Activated T-helper 1 cell treated with anti-CD3 and anti-CD28 coated beads, Interleukin-12 subunit alpha, Interleukin-12 subunit beta, Interleukin-2, Interleukin-4 antibody, amounts not matched to agents 30 ng/mL and 10 ng/mL and 1 ng/mL, durations not matched to agents 14 hours and 24 hours and 36 hours (primary cell): ENCODE results near the gene MATK. TPM values are rescaled to one million over a fixed set of nuclear protein-coding genes. Genes with fewer than 3 reads are reported as not detected.
"Not testable (repeated sequence)": the region's sequence is repeated elsewhere in the genome, so short reads cannot be mapped to it uniquely, and the experiment has no call there.

Source experiments
- DNase-seq: peaks from one replicate; pipeline ENCODE4 v3.0.0; 2021; ENCODE audit warnings: low spot score
- H3K27ac Mint-ChIP-seq: one replicate; pipeline ENCODE4 v1.8.0; 2021; ENCODE audit warnings: mild to moderate bottlenecking, mixed read lengths
- H3K27me3 Mint-ChIP-seq: one replicate; pipeline ENCODE4 v1.8.0; 2022; ENCODE audit warnings: mild to moderate bottlenecking, moderate library complexity, mixed read lengths; ENCODE audit not compliant: insufficient read depth
- H3K36me3 Mint-ChIP-seq: one replicate; pipeline ENCODE4 v1.8.0; 2021; ENCODE audit warnings: low read depth, mixed read lengths
- H3K4me1 Mint-ChIP-seq: one replicate; pipeline ENCODE4 v1.8.0; 2021; ENCODE audit warnings: low read depth, mixed read lengths
- H3K4me3 Mint-ChIP-seq: one replicate; pipeline ENCODE4 v1.8.0; 2021; ENCODE audit warnings: mild to moderate bottlenecking, moderate library complexity, mixed read lengths
- H3K9me3 Mint-ChIP-seq: one replicate; pipeline ENCODE4 v1.8.0; 2021; ENCODE audit warnings: mixed read lengths
- intact Hi-C: fragments of 100-400 bp; cut with micrococcal nuclease; formaldehyde crosslinking; loops from one replicate; pipeline ENCODE4 v1.15.1; 2024
- total RNA-seq: library from RNA; stranded (reverse); gene quantifications from 2 replicates; pipeline ENCODE4 v1.2.3, GENCODE V29; 2022

Gene MATK
- total RNA-seq, 1 donor from 2014 or later = 21.5 TPM

DNA sequence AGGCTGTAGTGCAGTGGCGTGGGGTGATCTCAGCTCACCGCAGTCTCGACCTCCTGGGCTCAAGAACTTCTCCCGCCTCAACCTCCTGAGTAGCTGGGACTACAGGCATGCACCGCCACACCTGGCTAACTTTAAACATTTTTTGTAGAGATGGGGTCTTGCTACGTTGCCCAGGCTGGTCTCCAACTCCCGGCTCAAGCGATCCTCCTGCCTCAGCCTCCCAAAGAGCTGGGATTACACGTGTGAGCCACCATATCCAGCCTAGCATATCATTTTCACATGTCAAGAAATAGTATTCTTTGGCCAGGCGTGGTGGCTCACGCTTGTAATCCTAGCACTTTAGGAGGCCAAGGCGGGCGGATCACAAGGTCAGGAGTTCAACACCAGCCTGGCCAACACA, 27.9 kb downstream of the MATK start:
- H3K9me3 Mint-ChIP-seq, H3K27ac Mint-ChIP-seq, DNase-seq, H3K4me3 Mint-ChIP-seq, H3K27me3 Mint-ChIP-seq, intact Hi-C loops: not testable (repeated sequence)
- Mint-ChIP-seq H3K36me3 (peaks cover 16% of the 10 kb centered on the region), H3K4me1 (peaks cover 27% of the 10 kb centered on the region)

DNA sequence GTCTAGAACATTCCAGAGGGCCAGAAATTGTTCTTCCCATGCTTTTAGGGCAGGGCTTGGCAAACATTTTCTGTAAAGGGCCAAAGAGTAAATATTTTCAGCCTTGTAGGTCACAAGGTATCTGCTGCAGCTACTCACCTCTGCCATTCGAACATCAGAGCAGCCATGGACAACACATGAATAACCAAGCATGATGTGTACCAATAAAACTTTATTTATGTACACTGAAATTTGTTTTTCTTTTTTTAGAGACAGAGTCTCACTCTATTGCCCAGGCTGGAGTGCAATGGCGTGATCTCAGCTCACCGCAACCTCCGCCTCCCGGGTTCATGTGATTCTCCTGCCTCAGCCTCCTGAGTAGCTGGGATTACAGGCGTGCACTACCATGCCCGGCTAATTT, 28.5 kb downstream of the MATK start:
- H3K27ac Mint-ChIP-seq = not testable (repeated sequence)
- peaks cover 13% of the 10 kb centered on the region for H3K36me3 Mint-ChIP-seq

DNA sequence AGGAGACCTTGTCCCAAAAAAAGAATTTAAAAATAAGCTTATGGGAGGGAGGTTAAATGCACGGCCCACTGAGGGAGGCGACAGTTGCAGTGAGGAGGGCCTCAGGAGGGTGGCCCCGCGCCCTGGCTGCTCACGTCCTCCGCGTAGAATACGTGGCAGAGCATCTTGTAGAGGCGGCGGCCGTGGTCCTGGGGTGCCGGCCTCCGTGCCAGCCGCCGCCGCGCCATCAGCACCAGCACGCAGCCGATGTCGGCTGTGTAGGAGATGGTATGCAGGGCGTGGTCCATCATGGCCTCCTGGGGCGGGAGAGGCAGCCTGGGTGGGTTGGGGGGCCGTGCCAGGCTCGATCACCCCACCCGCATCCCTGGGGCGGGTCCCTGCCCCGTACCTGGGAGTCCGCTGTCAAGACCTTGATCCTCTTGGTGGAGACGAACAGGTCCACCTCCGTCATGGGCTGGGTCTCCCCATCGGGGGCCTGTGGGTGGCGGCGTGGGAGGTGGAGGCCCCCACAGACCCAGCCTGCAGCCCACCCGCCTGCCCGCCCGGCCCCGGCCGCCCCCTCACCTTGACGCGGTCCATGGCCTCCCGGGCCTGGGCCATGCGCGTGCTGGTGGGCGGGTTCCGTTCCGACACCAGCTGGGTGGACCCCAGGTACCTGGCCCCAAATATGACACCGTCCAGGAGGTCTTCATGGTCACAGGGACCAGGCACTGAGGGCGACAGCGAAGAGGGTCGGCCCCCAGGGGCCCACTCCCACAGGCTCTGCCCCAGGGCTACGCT, 32.4 kb downstream of the MATK start:
- DNase-seq = no peak
- no peak overlapping the region for H3K4me3 Mint-ChIP-seq
- H3K27ac Mint-ChIP-seq = no peak overlapping the region
- peaks cover 22% of the 10 kb centered on the region for H3K36me3 Mint-ChIP-seq
- intact Hi-C loops = no loop called here
- H3K27me3 Mint-ChIP-seq = no peaks in the 10 kb centered on the region
- H3K9me3 Mint-ChIP-seq = no peaks in the 10 kb centered on the region
- peaks cover 10% of the 10 kb centered on the region for H3K4me1 Mint-ChIP-seq

More for the DNA sequence above, 28.5 kb downstream of the MATK start:
- intact Hi-C loops, H3K9me3 Mint-ChIP-seq, DNase-seq, H3K27me3 Mint-ChIP-seq, H3K4me3 Mint-ChIP-seq: not testable (repeated sequence)
- H3K4me1 Mint-ChIP-seq = peaks cover 21% of the 10 kb centered on the region

DNA sequence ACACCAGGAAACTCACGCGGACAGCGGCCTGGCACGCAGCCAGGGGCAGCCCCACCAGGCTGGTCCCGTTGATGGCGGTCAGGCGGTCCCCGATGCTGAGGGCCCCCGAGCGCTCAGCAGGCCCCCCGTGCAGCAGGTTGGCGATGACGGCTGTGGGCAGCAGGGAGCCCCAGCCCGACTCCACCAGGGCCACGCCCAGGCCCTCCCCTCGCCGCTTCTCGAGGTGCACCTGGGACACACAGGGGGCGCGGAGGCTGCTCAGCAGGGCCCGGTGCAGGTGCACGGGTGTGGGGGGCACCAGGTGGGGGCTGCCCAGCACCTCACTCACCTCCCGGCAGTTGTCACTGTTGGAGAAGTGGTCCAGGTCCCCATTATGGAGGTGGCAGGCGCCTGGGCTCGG, 33.7 kb downstream of the MATK start:
- H3K9me3 Mint-ChIP-seq = no peaks in the 10 kb centered on the region
- intact Hi-C loops = no loop called here
- H3K27ac Mint-ChIP-seq = no peak overlapping the region
- DNase-seq = no peak
- H3K4me1 Mint-ChIP-seq = peaks cover 10% of the 10 kb centered on the region
- peaks cover 22% of the 10 kb centered on the region for H3K36me3 Mint-ChIP-seq
- H3K4me3 Mint-ChIP-seq = no peak overlapping the region
- no peaks in the 10 kb centered on the region for H3K27me3 Mint-ChIP-seq

DNA sequence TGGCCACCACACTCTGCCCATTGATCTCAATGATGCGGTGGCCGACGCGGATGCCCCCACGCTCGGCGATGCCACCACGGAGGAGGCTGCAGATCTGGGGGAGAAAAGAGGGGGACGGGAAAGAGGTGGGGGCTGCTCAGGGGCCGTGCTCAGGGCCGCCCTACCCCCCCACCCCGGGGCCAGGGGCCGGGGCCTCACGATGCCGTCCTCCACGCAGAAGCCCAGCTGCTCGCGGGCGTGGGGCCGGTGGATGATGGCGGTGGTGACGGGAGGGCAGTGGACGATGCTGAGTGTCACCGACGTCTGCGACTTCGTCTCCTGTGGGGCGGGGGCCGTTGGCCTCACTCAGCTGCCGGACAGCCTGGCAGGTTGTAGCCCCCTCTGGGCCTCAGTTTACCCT, 34.9 kb downstream of the MATK start:
- H3K9me3 Mint-ChIP-seq = no peaks in the 10 kb centered on the region
- no peaks in the 10 kb centered on the region for H3K27me3 Mint-ChIP-seq
- H3K36me3 Mint-ChIP-seq = peaks cover 22% of the 10 kb centered on the region
- H3K27ac Mint-ChIP-seq = no peak overlapping the region
- intact Hi-C loops = no loop called here
- H3K4me3 Mint-ChIP-seq = no peak overlapping the region
- DNase-seq = no peak
- peaks cover 10% of the 10 kb centered on the region for H3K4me1 Mint-ChIP-seq

DNA sequence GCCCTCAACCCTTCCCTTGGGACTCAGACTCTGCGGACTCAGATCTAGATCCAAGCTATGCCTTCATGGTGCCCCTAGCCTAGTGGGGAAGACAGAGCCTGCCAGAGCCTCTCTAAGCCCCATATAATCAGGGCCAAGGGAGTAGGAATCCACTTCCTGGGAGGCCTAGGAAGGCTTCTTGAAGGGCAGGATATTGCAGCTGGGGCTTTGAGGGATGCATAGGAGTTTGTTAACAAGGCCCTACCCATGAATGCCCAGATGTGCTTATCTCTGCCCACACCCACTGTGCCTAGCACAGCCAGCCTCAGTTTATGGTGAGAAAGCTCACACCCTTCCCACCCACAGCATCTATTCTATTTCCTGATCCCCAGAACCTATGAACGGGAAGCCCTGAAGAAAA, 36.0 kb downstream of the MATK start:
- no peaks in the 10 kb centered on the region for H3K9me3 Mint-ChIP-seq
- intact Hi-C loops = no loop called here
- no peak overlapping the region for H3K27ac Mint-ChIP-seq
- no peak for DNase-seq
- no peaks in the 10 kb centered on the region for H3K27me3 Mint-ChIP-seq
- H3K36me3 Mint-ChIP-seq = peaks cover 22% of the 10 kb centered on the region
- H3K4me1 Mint-ChIP-seq = peaks cover 5% of the 10 kb centered on the region
- H3K4me3 Mint-ChIP-seq = no peak overlapping the region

DNA sequence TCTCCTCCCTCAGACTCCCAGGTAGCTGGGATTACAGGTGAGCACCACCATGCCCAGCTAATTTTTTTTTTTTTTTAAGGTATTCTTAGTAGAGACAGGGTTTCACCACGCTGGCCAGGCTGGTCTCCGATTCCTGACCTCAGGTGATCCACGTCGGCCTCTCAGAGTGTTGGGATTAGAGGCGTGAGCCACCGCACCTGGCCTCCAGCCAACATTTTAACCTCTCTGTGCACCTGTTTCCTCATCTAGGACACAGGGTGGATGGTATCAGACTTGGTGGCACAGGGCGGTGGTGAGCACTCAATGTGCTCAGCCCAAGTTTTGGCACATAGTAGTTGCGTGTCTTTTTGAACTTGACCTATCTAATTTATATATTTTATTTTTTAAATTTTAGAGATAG, 37.2 kb downstream of the MATK start:
- no peak for DNase-seq
- Mint-ChIP-seq H3K9me3 (no peaks in the 10 kb centered on the region), H3K4me3 (no peak overlapping the region), H3K36me3 (peaks cover 15% of the 10 kb centered on the region), H3K4me1 (no peaks in the 10 kb centered on the region), H3K27ac (no peak overlapping the region), H3K27me3 (no peaks in the 10 kb centered on the region)
- intact Hi-C loops = no loop called here

DNA sequence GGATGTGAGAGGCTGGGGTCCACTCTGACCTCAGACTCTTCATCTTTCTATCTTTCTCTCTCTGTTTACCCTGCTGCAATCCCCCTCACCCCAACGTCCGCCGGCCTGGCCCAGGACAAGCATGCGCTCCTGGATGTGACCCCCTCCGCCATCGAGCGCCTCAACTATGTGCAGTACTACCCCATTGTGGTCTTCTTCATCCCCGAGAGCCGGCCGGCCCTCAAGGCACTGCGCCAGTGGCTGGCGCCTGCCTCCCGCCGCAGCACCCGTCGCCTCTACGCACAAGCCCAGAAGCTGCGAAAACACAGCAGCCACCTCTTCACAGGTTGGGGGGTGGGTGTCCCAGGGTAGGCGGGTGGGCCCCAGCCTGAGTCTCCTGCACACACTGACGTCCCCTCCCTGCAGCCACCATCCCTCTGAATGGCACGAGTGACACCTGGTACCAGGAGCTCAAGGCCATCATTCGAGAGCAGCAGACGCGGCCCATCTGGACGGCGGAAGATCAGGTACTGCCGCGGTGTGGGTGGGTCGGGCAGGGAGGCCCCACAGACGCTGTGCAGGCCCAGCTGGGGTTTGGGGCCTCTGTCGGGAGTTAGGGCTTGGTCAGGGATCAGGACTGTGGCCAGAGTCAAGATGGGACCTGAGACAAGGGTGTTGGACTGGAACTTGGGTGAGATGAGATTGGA, 39.7 kb downstream of the MATK start:
- H3K4me3 Mint-ChIP-seq = no peak overlapping the region
- no peak overlapping the region for H3K27ac Mint-ChIP-seq
- H3K9me3 Mint-ChIP-seq = no peaks in the 10 kb centered on the region
- H3K36me3 Mint-ChIP-seq = peaks cover 11% of the 10 kb centered on the region
- DNase-seq = no peak
- no peaks in the 10 kb centered on the region for H3K27me3 Mint-ChIP-seq
- no peaks in the 10 kb centered on the region for H3K4me1 Mint-ChIP-seq
- intact Hi-C loops = no loop called here

DNA sequence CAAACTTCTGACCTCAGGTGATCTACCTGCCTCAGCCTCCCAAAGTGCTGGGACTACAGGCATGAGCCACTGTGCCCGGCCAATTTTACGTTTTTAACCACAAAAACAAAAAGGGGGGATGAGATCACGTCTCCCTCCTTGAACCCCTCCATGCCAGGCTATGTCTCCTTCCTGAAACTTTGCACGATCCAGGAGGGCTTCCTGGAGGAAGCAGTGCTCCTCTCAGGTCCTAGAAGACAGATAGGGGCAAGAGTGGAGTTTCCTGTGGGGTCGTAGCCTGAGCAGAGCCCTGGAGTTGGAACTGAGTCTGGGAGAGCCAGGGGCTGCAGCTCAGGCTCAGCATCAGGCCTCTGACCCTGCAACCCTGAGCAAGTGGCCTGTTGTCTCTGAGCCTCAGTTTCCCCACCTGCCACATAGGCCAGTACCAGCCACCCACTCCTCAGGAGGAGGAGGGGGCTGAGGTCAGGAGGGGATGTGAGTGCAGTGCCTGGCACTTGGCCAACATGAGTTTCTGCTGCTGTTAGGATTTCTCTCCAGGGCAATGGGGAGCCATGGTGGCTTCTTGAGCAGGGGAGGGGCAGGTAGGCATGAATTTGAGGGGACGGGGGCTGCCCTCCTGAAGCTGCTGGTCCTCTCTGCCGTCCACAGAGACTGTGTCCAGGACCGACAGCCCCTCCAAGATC, 40.7 kb downstream of the MATK start:
- Mint-ChIP-seq H3K4me1 (no peaks in the 10 kb centered on the region), H3K27ac (no peak overlapping the region), H3K4me3 (no peak overlapping the region), H3K27me3 (no peaks in the 10 kb centered on the region), H3K9me3 (no peaks in the 10 kb centered on the region), H3K36me3 (peaks cover 7% of the 10 kb centered on the region)
- DNase-seq = no peak
- intact Hi-C loops = no loop called here

DNA sequence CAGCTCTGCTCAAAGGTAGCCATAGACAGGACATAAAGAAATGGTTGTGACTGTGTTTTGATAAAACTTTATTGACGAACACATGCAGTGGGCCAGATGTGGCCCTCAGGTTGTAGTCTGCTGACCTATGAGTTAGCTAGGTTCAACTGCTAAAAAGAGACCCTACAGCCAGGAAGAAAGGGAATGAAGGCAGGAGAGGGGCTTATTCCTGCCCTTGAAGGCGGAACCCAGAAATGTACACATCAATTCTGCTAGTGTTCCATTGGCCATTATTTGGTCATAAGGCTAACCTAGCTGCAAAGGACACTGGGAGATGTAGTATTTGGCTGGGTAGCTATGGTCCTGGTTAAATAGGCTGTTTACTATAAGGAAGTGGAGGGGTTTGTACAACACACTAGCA, 42.7 kb downstream of the MATK start:
- Mint-ChIP-seq H3K36me3 (no peaks in the 10 kb centered on the region), H3K27ac (no peak overlapping the region), H3K4me1 (no peaks in the 10 kb centered on the region), H3K9me3 (no peaks in the 10 kb centered on the region), H3K27me3 (no peaks in the 10 kb centered on the region), H3K4me3 (no peak overlapping the region)
- DNase-seq = no peak
- intact Hi-C loops = no loop called here

DNA sequence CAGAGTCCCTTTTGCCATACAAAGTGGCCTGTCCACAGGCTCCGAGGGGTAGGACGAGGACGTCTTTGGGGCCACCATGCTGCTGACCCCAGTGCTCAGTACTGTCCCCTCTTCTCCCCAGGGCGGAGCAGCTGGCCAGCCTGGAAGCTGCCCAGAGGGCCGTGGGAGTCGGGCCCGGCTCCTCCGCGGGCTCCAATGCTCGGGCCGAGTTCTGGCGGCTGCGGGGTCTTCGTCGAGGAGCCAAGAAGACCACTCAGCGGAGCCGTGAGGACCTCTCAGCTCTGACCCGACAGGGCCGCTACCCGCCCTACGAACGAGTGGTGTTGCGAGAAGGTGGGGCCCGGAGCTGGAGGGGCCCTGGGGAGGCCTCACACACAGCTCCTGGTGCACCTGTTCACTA, 45.8 kb downstream of the MATK start:
- intact Hi-C loops = no loop called here
- no peak for DNase-seq
- Mint-ChIP-seq H3K36me3 (no peaks in the 10 kb centered on the region), H3K27me3 (no peaks in the 10 kb centered on the region), H3K4me3 (no peak overlapping the region), H3K4me1 (no peaks in the 10 kb centered on the region), H3K27ac (no peak overlapping the region), H3K9me3 (no peaks in the 10 kb centered on the region)

DNA sequence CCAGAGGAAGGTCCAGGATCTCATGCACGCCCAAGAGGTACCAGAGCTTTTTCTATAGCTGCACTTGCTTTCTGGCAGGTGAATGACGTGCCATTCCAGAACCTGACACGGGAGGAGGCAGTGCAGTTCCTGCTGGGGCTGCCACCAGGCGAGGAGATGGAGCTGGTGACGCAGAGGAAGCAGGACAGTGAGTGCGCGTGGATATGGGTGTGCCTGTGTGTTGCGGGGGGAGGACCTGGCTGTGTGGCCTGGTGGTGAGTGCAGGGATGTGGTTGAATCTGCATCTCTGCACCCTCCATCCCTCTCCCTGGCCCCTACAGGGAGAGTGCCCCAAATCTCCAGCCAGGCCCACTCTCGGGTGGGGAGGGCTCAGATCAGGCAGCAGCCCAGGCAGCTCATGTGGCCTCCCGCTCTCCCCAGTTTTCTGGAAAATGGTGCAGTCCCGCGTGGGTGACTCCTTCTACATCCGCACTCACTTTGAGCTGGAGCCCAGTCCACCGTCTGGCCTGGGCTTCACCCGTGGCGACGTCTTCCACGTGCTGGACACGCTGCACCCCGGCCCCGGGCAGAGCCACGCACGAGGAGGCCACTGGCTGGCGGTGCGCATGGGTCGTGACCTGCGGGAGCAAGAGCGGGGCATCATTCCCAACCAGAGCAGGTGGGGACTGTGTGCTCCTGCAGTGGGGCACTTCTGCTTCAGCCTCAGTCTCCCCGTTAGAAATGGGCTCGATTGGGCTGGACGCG, 47.5 kb downstream of the MATK start:
- no peak for DNase-seq
- Mint-ChIP-seq H3K4me3 (no peak overlapping the region), H3K27ac (no peak overlapping the region), H3K27me3 (no peaks in the 10 kb centered on the region), H3K4me1 (no peaks in the 10 kb centered on the region), H3K36me3 (no peaks in the 10 kb centered on the region), H3K9me3 (no peaks in the 10 kb centered on the region)
- intact Hi-C loops = no loop called here
